ENCODE data around the gene EFTUD2.
A peak's percentile ranks its signal among the peaks of the same experiment; 100 is the strongest.

EFTUD2 gene

GRCh38 chr17:44804302-44805089 is 94.7 kb downstream of the EFTUD2 start:
- DNase-seq = peak; percentile 50

GRCh38 chr17:44801880-44802279 is 97.4 kb downstream of the EFTUD2 start:
- no peak for DNase-seq
